Occipital lobe (tissue), 2 donors: ENCODE data around the gene IGDCC3. TPM values are rescaled to one million over a fixed set of nuclear protein-coding genes. Genes with fewer than 3 reads are reported as not detected.

Experiments used
- DNase-seq: peaks from one replicate; lab custom pipeline; 2025; lab: John Stamatoyannopoulos, UW
- total RNA-seq: library from RNA; depleted of rRNA; stranded (reverse); fragments of >200 nt; gene quantifications from one replicate; pipeline ENCODE4 v1.2.3, GENCODE V29; 2014

Gene IGDCC3
- total RNA-seq, 1 donor from 2014 or later, result 7.6 TPM

DNA sequence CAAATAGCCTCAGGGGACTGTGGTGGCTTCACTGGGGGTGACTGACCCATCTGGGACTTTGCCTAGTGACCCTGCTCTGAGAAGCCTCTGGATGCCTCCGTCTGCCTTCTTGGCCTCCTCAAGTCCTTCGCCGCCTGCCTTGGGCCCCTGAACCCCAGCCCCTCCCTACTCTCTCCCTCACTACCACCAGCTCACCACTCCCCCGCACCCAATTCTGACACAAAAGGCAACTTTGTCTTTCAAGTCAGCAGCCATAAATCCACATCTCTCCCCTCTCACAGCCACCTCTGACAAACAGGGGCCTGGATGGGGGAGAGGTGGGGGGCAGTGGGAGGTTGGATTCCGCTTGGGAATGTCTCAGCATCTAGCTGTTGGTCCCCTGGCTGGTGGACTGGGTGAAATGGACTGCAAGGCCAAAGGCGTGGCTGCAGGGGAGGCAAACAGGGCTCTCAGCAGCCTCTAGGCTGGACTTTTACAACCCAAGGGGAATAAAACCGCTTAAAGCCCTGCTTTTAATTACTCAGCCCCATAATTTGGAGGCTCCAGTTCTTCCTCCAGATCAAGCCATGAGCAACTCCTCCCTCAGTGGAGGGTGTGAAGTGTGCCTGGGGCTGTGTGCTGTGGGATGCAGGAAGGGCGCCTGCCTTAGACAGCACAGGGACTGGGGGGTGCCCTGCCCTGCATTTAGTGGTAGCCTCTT lies 33.4 kb downstream of the IGDCC3 start:
- DNase-seq, result no peak

DNA sequence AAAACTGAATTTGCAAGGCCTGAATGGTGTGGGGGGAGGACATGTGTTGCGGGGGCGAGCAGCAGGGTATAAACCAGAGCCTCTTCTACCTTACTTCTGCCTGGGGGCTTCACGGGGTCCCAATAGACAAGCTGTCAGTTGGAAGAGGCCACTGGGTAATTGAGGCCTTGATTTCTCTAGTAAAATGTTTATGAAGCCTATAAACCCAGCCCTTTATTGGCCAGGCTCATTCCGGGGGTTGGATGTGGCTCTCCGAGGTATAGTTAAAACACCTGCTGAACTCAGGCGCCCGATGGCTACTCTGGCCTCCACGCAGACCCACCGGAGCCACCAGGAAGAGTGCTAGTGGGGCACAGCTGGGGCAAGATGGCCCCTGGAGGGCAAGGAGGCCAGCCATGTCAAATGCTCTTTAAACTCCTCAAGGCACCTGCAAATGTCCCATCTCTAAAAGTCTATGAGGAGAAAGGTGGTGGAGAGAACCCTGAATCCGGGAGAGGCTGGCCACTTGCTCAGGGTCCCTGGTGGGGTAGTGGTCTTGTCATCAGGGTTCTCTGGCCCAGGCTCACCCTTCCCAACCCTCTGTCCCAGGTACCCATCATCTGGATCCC lies 34.3 kb downstream of the IGDCC3 start:
- no peak for DNase-seq

DNA sequence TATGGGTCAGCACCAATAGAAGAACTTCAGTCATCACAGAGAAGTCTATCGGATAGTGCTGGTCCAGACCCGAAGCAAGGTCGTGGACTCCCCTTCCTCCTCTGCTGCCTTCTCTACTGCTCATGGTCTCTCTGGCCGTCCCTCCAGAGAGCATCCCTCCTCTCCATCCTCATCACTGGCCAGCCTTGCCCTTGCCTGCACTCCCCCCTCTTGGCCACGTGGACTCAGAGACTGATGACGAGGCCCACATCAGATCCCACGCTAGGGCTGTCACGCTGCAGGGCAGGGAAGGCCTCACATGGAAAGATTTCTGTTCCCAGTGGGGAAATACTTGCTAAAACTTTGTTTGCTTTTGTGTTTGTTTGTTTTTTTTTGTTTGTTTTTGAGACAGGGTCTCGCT lies 35.3 kb downstream of the IGDCC3 start:
- no peak for DNase-seq

DNA sequence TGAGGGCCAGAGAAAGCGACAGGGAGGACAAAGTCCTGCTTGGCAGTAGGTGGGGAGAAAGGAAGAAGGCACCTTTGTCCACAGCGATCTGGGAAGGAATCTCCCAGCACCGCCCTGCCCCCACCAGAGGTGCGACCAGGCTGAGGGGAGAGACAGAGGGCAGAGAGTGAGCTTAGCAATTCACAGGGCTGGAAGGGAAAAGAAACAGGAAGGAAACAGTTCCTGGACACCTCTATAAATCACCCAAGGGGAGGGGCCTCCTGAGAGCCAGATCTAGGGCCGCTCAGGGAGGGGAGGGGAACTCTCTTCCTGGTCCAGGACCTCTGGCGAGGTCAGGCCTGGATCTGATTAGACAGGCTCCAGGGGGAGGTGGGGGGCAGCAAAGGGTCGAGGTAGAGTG lies 37.9 kb downstream of the IGDCC3 start:
- no peak for DNase-seq

DNA sequence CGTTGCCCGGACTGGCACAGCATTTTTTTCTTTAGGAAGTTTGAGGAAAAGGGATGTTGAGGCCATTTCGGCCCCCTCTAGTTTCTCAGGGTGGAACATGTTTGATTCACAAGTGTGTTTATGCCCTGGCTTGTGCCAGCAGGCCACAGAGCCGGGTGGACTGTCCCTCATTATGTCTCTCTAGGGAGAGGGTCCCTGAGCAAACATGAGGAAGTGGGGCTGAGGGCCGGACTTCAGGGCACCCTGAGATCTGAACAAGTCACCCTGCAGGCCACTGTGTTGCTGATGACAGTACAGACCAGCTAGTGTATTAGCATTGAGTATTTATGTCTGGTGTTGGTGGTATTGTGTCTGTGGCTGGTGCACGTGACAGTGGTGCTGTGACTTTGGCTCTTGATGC lies 38.4 kb downstream of the IGDCC3 start:
- no peak for DNase-seq

DNA sequence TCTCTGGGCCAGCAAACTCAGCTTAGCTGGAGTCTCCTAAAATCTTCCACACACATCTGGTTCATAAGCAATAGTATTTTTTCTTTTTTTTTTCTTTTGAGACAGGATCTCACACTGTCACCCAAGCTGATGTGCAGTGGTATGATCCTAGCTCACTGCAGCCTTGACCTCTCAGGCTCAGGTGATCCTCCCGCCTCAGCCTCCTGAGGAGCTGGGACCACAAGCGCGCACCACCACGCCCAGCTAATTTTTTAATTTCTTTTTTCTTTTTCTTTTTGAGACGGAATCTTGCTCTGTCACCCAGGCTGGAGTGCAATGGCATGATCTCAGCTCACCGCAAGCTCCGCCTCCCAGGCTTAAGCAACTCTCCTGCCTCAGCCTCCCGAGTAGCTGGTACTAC lies 39.0 kb downstream of the IGDCC3 start:
- DNase-seq, result no peak

DNA sequence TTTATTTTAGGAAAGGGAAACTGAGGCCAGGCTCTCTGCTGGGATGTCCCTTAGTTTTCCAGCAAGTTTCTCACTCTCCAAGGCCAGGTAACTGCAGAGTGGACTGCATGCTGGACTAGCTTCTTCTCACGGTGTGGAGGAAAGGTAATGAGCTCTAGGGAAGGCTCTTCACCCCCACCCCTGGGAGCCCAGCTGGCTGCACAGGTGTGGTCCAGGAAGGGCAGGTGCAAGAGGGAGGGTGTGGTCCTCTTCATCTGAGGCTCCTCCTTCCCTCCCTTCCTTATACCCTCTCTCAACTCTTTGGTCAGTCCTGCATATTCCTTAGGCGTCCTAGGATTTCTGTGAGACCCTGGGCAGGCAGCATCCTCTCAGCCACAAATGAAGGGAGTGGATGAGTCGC lies 39.4 kb downstream of the IGDCC3 start:
- no peak for DNase-seq

DNA sequence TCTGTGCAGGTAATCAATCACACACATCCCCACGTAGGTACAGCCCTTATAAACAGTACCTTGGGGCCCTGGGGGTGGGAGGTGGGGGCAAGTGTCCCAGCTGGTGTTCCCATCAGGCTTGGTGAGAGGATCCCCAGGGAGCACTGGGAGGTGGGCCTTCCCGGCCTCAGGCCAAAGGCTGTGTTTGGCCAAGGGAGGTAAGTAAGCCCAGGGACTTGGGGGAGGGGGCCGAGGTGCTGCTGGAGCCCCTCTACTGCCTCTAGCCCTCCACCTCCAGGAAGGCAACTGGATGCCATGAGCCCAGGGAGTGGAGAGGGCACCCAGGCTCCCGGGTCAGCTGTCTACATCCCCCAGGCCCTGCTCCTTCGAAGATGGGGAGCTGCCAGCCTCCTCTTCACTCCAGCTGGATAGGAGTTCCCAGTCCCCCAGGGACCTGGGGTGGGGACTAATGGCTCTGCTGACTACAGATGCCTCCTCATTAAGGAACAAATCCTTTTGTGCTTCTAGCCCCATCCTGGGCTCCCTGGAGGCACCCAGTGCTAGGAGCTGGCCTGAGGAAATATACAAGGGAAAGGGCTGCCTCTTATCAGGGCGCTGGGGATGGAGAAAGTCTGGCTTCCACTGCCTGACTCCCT lies 40.2 kb downstream of the IGDCC3 start:
- no peak for DNase-seq

DNA sequence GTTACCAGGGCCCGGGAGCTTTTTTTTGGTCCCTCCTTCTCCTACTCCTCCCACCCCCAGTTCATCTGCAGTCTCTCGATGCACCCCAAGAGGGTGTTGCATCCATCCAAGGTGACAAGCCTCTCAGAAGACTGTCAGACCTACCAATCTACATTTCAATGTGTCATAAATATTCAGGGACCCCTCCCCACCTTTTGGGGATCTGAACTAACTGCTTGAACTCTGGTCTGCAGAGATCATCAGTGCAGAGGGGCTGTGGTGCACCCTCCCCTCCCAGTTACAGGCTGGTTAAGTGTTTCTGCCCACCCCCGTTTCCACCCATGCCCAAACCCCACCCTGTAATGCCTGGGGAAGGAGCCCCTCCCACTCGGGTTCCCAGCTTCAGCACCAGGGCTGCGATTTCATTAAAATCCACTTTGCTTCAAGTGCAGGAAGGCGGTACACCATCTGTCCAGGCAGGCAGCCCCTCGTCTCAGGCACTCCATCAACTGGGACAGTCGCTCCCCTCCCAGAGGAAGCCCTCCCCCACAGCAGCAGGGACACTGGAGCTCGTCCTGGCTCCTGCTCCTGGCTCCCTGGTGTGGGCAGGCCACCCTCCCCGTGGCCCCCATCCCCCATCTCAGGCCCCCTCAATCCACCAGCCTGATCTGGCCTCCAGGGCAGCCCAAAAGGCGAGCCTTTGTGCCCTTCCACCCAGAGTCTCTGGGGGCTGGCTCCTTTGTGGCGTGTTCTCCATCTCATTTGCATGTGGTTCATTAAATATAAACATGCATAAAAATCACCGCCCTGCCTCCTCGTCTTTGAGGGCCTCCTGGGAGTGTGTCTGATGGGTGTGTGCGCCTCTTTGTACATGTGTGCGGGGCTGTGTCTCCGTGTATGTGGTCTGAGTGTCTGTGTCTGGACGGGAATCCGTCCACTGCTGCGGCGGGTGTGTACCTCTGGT lies 41.0 kb downstream of the IGDCC3 start:
- DNase-seq, result no peak

DNA sequence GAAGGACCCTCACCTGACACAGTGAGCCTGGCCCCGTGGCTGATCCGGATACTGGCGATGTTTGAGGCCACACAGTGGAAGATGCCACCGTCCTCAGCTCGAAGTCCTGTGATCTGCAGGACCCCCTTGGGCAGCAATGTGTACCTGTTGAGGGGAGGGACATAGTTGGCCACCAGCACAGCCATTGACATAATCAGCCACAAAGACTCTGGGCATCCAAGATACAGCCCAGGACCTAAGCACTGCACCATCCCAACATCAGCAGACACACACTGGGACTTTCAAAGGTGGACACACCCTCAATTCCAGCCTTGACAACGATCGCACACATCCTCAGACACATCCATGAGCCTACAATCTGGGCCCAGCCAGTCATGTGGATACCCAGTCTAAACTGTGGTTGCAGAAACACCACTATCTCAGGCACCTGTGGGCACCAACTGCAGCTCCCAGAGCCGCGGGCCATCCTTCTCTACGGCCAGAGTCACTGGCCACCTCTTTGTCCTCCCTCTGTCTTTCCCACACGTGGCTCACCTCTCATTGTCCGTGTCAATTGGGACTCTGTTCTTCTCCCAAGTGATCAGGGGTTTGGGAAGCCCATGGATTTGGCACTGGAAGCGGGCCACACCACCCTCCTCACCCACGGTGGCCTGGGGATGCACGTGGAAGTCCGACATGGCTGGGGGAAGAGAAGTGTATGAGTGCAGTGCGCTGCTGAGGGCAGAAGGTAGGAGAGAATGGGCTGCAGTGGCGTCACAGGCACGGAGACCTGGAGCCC lies 42.3 kb downstream of the IGDCC3 start:
- DNase-seq, result no peak

DNA sequence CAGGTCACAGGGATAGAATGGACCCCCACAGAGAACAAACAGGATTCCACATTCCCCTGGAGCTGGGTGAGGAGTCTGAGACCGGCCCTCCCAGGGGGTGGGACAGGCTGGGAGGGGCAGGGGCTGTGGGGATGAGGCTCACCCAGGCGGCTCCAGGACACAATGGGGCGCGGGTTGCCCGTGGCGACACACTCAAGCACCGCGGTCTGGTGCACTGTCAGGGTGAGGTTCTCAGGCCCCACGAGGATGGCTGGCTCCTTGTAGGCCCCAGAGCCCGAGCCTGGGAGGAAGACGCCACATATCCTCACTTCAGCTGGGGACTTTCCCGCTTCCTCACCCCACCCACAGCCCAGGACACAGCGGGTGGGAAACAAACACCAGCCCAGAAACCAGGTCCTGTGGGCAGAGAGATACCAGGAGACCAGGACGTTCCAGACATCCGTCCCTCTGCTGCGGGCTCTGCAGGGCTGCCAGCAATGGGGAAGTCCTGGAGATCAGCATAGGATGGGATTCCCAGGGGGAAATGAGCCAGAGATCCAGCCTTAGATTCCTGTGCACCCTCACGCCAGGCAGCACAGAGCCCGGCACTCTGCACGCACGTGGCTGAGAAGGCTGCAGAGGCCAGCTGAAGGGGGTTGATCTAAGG lies 43.1 kb downstream of the IGDCC3 start:
- no peak for DNase-seq

DNA sequence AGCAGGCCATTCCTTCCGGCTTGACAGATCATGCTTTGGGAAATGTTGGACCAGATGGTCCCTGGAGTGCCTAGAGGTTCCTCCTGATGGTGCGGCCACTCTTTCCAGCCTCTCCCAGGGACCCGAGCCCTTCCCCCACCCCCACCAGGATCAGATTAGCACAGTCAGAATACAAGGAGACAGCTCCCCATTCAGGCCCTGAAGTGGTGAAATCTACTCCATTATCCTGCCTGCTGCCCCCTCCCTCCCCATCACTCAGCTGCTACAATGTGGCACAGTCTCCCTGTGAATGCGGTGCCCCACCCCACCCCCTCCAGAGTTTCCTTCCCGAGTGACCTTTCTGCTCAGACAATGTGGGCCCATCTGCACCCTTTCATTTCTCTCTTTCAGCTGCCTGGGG lies 43.9 kb downstream of the IGDCC3 start:
- DNase-seq, result no peak

DNA sequence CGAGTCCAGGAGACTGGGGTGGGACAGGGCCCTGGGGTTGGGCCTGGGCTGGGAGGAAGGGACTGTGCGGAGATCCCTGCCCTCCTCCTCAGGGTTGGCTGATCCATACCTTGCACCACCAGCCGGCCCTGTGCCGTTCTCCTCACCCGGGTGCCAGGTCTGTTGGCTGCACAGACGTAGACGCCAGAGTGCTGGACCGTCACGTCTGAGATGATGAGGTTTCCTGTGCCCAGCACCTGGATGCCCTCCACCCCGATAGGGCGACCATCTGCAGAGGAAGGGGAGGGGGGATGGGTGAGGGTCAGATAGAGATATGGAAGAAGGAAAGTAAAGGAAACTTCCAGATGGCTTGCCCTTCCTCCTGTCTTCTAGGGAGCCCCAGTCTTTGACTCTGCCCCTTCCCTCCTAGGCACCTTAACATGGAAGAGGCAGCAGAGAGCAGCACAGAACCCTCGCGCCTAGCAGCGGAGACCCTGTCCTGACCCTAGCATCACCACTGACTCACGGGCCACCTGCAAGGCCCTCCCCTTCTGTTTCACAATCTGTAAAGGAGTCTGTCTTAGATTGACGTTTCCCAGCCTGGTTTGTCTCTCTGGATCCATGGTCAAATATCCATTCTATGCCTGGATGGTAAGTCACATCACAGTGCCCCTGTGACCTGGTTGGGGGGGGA lies 44.5 kb downstream of the IGDCC3 start:
- no peak for DNase-seq

DNA sequence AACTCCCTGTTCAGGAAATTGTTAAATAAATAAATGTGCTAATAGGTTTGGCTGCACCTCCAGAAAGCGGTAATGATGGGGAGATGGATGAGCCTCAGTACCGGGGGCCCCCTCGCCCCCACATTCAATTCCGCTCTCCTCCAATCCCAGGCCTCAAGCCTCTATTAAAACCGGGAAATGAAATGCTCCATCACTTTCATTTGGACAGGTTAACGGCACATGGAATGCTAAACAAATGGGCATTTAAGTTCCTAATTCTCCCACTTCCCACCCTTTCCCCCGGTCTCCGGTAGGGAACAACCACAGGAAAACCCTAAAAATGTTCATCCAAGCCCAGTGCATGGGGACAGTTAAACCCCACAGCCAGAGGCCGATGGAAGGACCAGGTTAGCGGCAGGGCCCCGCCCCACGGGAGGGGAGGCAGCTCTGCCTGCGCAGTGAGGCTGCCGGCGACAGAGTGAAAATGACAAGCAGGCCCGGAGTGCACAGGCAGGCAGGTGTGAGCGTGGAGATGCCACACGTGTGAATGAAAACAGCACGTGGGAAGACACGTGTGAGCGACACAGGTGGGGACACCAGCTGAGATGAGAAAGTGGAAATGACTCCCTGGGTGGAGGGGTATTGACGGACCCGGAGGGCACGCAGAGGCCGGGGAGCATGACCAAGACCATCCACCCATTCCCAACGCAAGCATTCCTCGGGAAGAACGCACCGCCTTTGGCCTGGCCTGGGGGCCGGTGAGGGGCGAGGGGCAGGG lies 45.2 kb downstream of the IGDCC3 start:
- no peak for DNase-seq

DNA sequence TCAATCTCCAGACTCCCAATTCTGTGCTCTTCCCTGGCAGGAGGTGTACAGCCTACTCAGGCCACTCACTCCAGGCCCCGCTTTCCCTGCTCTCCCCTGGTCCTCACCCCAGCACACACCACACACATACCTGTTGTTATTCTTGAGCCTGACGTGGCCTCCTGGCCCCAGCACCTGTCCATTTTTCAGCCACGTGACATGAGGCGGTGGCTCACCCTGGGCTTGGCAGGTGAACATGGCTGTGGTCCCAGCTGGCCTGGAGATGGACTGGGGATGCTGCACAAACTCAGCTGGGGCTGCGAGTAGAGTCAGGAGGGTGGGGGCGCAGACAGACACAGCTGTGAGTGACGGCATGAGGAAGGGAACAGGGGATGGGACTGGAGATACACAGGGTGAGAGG lies 46.0 kb downstream of the IGDCC3 start:
- no peak for DNase-seq

DNA sequence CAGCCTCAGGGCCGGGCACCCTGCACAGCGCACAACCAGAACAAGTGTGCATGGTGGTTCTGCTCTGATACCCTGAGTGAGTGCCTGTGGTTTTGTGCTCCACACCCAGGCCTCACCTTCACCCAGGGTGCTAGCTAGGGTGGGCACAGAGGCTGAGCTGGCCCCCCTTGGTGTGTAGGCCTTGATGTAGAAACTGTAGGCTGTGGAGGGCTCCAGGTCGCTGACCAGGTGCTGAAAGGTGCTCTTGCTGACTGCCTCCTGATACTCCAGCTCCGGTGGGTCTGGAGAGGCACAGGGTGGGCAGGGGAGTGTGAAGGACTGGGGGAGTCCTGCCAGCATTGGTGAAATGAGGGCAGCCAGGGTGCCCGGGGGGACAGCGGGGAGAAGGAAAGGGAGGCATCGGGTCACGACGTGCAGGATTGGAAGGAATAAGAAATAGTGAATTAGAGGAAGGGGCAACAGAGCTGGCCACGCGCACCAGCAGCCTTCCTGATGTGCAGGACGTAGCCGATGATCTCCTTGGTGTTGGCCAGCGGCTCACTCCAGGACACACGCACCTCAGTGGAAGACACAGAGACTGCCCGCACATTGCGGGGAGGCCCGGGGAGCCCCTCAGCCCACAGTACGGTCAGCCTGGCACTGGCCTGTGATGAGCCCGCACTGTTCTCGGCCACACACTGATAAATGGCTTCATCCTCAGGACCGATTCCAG lies 46.7 kb downstream of the IGDCC3 start:
- DNase-seq, result no peak

DNA sequence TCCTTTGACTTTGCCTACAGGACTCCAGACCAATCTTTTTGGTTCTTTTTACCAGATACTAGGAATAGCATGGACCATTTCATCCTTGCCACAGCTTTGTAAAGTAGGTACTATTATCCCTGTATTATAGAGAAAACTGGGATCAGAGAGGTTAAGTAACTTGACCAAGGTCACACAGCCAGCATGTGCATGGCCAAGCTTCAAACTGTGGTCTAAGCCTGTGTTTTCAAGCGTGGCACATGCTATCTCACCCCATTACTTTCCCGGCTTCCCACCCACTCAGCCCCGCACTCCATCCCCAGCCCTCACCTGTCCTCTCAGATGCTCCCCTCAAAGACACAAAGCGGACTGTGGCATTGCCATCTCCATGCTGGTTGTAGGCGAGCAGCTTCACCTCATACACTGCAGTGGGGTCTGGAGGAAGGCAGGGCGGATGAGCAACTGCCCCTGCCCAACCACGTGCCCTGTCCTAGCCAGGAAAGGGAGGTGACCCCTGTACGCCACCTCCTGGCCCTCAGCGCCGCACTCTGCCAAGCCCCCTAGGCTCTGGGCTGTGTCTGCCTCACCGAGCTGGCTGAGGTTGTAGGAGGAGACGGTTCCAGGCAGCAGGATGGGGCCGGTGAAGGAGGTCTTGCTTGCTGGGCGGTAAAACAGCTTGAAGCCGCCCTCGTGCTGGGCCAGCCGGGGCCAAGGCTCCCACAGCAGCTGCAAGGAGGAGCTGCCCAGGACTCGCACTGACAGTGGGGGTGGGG lies 47.6 kb downstream of the IGDCC3 start:
- DNase-seq, result no peak
